ENCODE results near the gene DCST2. TPM values are rescaled to one million over a fixed set of nuclear protein-coding genes. Genes with fewer than 3 reads are reported as not detected.

Gene DCST2
- total and polyA plus RNA-seq, 9 of the 15 experiments (the other 6 are each of a cell fraction or from before 2014, with no cell fraction given) = 0.09 to 0.49 (median 0.11) TPM; not detected in 3

GRCh38 chr1:154998818-154999570, 34.6 kb downstream of the DCST2 start (continued):
- TF ChIP-seq MGA (IDR thresholded peaks at IDR 0.05) (no peak), CBFA2T3 (IDR thresholded peaks at IDR 0.05) (no peak), ZNF77 (CRISPR knock-in tag; IDR thresholded peaks at IDR 0.05) (no peak), ZNF143 (CRISPR knock-in tag; IDR thresholded peaks at IDR 0.05) (no peak), ZNF79 (CRISPR knock-in tag; IDR thresholded peaks at IDR 0.05; ENCODE audit: low read depth) (no peak), MCM5 (IDR thresholded peaks at IDR 0.05; ENCODE audit: low read depth) (no peak), POLR3A (IDR thresholded peaks at IDR 0.05; ENCODE audit: borderline replicate concordance, extremely low read depth, insufficient read depth, insufficient read length) (no peak), STAT5B (CRISPR knock-in tag; IDR thresholded peaks at IDR 0.05) (no peak), ZNF347 (CRISPR knock-in tag; IDR thresholded peaks at IDR 0.05; ENCODE audit: low read depth) (no peak), TAF9B (IDR thresholded peaks at IDR 0.05; ENCODE audit: partially characterized antibody) (no peak)
- TF ChIP-seq, protein P1, sequence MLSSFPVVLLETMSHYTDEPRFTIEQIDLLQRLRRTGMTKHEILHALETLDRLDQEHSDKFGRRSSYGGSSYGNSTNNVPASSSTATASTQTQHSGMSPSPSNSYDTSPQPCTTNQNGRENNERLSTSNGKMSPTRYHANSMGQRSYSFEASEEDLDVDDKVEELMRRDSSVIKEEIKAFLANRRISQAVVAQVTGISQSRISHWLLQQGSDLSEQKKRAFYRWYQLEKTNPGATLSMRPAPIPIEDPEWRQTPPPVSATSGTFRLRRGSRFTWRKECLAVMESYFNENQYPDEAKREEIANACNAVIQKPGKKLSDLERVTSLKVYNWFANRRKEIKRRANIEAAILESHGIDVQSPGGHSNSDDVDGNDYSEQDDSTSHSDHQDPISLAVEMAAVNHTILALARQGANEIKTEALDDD (IDR thresholded peaks at IDR 0.05) = no peak
- TF ChIP-seq, protein P2, sequence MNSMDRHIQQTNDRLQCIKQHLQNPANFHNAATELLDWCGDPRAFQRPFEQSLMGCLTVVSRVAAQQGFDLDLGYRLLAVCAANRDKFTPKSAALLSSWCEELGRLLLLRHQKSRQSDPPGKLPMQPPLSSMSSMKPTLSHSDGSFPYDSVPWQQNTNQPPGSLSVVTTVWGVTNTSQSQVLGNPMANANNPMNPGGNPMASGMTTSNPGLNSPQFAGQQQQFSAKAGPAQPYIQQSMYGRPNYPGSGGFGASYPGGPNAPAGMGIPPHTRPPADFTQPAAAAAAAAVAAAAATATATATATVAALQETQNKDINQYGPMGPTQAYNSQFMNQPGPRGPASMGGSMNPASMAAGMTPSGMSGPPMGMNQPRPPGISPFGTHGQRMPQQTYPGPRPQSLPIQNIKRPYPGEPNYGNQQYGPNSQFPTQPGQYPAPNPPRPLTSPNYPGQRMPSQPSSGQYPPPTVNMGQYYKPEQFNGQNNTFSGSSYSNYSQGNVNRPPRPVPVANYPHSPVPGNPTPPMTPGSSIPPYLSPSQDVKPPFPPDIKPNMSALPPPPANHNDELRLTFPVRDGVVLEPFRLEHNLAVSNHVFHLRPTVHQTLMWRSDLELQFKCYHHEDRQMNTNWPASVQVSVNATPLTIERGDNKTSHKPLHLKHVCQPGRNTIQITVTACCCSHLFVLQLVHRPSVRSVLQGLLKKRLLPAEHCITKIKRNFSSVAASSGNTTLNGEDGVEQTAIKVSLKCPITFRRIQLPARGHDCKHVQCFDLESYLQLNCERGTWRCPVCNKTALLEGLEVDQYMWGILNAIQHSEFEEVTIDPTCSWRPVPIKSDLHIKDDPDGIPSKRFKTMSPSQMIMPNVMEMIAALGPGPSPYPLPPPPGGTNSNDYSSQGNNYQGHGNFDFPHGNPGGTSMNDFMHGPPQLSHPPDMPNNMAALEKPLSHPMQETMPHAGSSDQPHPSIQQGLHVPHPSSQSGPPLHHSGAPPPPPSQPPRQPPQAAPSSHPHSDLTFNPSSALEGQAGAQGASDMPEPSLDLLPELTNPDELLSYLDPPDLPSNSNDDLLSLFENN (IDR thresholded peaks at IDR 0.05; ENCODE audit: low read depth in 2 of 2, low read length in 2 of 2) = no peak

Data from K562 (cell line).